Immature natural killer cell (primary cell): Measurements from ENCODE around the gene TBC1D7. TPM values are rescaled to one million over a fixed set of nuclear protein-coding genes. Genes with fewer than 3 reads are reported as not detected.

ENCODE experiments used
- DNase-seq, 3 donors: peaks; one replicate each; pipeline ENCODE4 v3.0.0; 2022; ENCODE audit warnings: mixed read lengths in 1 of 3
- H3K27ac Mint-ChIP-seq, 6 donors: one replicate each; pipeline ENCODE4 v1.8.0; 2020; ENCODE audit warnings: mixed read lengths in 6 of 6, mild to moderate bottlenecking in 5 of 6, inconsistent platforms in 4 of 6, moderate library complexity in 3 of 6
- H3K27me3 Mint-ChIP-seq, 3 donors: one replicate each; pipeline ENCODE4 v1.8.0; 2020 to 2021; ENCODE audit warnings: low read depth in 3 of 3, mild to moderate bottlenecking in 3 of 3, mixed read lengths in 3 of 3, moderate library complexity in 3 of 3, inconsistent platforms in 1 of 3
- H3K36me3 Mint-ChIP-seq, 3 donors: one replicate each; pipeline ENCODE4 v1.8.0; 2020; ENCODE audit warnings: mixed read lengths in 3 of 3, inconsistent platforms in 2 of 3, mild to moderate bottlenecking in 2 of 3
- H3K4me1 Mint-ChIP-seq, 2 donors: one replicate each; pipeline ENCODE4 v1.8.0; 2020; ENCODE audit warnings: inconsistent platforms in 2 of 2, mild to moderate bottlenecking in 2 of 2, mixed read lengths in 2 of 2, moderate library complexity in 1 of 2
- H3K4me3 Mint-ChIP-seq, 5 donors: one replicate each; pipeline ENCODE4 v1.8.0; 2020; ENCODE audit warnings: mild to moderate bottlenecking in 5 of 5, mixed read lengths in 5 of 5, inconsistent platforms in 3 of 5, moderate library complexity in 3 of 5
- H3K9me3 Mint-ChIP-seq, 6 donors: one replicate each; pipeline ENCODE4 v1.8.0; 2020; ENCODE audit warnings: mild to moderate bottlenecking in 6 of 6, mixed read lengths in 6 of 6, inconsistent platforms in 4 of 6, moderate library complexity in 3 of 6
- polyA plus RNA-seq, 3 donors: library from polyadenylated mRNA; unstranded; fragments of 300-500 nt; fragmentation: Illumina TruSeq; gene quantifications; one replicate each; pipeline ENCODE4 v1.2.3, GENCODE V29; 2021

The TBC1D7 gene
- polyA plus RNA-seq, 3 donors from 2014 or later = 19.0 to 40.3 (median 23.5) TPM

DNA sequence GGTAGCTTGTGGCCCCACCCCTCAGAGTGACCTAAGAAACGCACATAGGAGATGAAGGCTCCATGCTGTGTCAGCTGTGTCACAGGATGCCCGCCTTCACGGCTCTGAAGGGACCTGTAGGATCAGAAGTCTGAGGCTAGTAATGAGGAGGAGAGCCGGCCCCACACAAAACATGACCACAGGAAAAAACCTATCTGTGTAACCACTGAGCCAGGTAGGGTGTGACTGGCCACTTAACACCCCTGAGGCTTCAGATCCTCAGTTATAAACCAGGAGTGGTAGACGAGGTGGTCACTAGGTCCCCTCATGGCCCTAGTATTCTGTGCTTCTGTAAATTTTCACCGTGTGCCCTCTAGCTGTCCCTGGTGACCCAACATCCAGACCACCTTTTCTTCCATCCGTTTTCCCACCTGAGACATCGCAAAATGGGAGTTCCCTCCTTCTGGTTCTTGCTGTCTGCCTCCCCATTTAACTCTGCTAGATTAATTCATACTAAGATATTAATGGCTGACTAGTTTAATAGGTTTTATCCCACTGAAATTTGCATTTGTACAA is 52.8 kb downstream of the TBC1D7 start:
- Mint-ChIP-seq H3K36me3 (peaks cover 0 to 6% (median 3%) of the 10 kb centered on the region in 3 donors), H3K27ac (peak overlapping the region in 3 of 6 donors; percentile 37 to 48 (median 46)), H3K27me3 (peaks cover 5 to 9% (median 9%) of the 10 kb centered on the region in 3 donors), H3K4me3 (peak overlapping the region in 2 of 5 donors; percentile 4 to 17), H3K4me1 (peaks cover 31 to 32% of the 10 kb centered on the region in 2 donors), H3K9me3 (no peaks in the 10 kb centered on the region)
- DNase-seq = peak in 2 of 3 donors; percentile 5 to 19

DNA sequence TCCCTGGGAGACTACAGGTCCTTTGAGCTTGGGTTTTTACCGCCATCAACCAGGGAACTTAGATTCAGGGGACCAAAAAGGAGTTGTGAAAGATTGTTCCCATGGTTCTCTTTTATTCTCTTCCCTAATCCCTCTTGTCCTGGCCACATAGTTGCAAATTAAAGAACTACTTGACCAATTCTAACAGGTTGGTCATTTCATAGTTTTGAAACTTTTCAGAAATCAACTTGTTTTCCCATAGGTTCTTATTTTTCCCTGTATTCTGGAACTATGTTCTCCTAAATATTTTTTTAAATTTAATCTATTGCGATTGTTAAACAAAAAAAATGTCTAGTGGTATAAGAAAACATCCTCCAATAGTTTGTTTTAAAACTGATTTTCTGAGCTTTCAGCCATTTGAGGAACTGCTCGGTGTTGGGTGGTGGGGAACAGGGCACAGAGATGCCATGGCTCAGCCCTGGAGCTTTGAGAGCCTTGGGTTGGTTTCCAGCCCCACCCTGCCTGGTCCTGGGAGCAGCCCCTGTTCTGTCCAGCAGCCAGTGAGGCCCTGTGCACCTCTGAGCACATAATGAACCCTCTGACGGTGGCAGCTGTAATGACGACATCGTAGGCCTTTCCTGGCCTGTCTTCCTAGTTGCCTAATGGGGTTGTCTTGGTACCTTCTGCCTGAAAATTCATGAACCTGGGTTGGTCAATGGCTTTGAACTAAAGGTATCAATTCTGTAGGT is 53.5 kb downstream of the TBC1D7 start:
- Mint-ChIP-seq H3K4me3 (peak overlapping the region in 4 of 5 donors; percentile 39 to 83 (median 68)), H3K4me1 (peaks cover 31 to 32% of the 10 kb centered on the region in 2 donors), H3K36me3 (peaks cover 0 to 6% (median 3%) of the 10 kb centered on the region in 3 donors), H3K27me3 (peaks cover 5 to 9% (median 9%) of the 10 kb centered on the region in 3 donors), H3K27ac (peak overlapping the region in 3 of 6 donors; percentile 36 to 70 (median 48)), H3K9me3 (no peaks in the 10 kb centered on the region)
- DNase-seq = no peak

DNA sequence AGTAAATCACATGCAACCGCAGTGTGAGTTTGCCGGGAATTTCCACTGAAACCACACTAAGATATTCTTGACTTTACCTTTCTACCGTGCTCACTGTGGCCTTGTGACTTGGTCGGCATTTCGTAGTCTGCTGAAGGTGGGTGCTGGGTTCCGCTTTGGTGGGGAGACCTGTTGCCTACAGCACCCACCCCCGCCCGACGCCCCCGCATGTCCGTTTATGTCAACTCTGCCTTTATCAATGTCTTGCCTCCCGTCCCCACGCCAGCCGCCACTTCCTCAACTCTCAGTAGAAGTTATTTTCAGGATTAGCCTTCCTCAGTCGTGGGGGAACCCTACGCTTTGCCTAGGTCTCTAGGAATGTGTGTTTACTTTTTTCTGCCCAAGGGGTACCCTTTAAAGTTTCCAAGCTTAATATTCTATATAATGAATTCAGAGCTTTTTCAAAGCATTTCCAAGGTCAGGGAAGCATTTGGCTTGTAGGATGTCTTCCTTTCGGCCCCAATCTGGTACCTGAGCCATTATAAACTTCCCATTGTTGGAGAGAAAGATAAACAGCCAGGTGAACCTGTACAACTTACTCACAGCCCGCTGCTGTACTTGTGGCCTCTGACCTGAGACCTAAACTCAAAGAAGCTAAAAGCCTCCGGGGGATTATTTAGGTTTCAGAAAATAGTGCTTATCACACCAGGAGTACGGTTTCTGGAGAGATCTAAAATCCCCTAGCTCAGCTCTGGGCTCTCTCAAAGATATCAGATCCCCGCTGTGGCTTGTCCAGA is 54.2 kb downstream of the TBC1D7 start:
- H3K9me3 Mint-ChIP-seq = no peaks in the 10 kb centered on the region
- peak overlapping the region in 5 of 6 donors; percentile 54 to 79 (median 67) for H3K27ac Mint-ChIP-seq
- peaks cover 5 to 9% (median 6%) of the 10 kb centered on the region in 3 donors for H3K27me3 Mint-ChIP-seq
- H3K4me1 Mint-ChIP-seq = peaks cover 31 to 32% of the 10 kb centered on the region in 2 donors
- H3K4me3 Mint-ChIP-seq = peak overlapping the region; percentile 59 to 83 (median 71)
- H3K36me3 Mint-ChIP-seq = peaks cover 0 to 6% (median 3%) of the 10 kb centered on the region in 3 donors
- DNase-seq = peak; percentile 51 to 66 (median 58)

DNA sequence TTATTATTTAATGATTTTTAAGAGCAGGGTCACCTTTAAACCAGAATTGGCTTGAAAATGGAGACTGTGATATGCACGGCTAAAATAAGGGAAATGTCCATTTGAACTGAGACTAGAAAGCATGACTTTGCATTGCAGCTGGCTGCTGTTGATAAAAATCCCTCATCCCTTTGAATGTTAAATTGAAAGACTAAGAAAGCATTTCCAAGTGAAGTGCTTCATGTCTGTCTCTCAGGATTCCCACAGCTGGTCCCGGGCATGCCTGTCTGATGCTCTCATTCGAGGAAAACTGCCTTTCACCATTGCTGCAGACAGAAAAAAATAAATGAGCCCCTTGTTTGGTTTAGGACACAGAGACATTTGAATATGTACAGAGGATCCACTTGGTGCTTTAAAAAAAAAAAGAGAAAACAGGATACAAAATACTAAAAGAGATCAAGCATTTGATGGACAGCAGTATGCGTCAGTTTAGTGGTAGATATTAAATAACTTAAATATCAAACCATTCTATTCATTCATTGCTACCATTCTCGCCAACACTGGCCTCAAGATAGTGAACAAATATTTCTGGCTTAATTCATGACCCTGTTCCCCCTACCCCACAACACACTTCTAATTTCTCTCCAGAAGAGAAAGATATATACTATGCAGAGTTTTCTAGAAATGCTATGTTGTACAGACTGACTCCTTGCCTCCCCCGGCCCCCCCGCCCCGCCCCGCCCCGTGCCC is 55.0 kb downstream of the TBC1D7 start:
- H3K9me3 Mint-ChIP-seq = no peaks in the 10 kb centered on the region
- H3K4me1 Mint-ChIP-seq = peaks cover 31 to 32% of the 10 kb centered on the region in 2 donors
- no peak for DNase-seq
- peaks cover 5 to 7% (median 6%) of the 10 kb centered on the region in 3 donors for H3K27me3 Mint-ChIP-seq
- H3K27ac Mint-ChIP-seq = peak overlapping the region in 3 of 6 donors; percentile 17 to 54 (median 45)
- H3K36me3 Mint-ChIP-seq = peaks cover 0 to 6% (median 3%) of the 10 kb centered on the region in 3 donors
- peak overlapping the region; percentile 59 to 83 (median 71) for H3K4me3 Mint-ChIP-seq

DNA sequence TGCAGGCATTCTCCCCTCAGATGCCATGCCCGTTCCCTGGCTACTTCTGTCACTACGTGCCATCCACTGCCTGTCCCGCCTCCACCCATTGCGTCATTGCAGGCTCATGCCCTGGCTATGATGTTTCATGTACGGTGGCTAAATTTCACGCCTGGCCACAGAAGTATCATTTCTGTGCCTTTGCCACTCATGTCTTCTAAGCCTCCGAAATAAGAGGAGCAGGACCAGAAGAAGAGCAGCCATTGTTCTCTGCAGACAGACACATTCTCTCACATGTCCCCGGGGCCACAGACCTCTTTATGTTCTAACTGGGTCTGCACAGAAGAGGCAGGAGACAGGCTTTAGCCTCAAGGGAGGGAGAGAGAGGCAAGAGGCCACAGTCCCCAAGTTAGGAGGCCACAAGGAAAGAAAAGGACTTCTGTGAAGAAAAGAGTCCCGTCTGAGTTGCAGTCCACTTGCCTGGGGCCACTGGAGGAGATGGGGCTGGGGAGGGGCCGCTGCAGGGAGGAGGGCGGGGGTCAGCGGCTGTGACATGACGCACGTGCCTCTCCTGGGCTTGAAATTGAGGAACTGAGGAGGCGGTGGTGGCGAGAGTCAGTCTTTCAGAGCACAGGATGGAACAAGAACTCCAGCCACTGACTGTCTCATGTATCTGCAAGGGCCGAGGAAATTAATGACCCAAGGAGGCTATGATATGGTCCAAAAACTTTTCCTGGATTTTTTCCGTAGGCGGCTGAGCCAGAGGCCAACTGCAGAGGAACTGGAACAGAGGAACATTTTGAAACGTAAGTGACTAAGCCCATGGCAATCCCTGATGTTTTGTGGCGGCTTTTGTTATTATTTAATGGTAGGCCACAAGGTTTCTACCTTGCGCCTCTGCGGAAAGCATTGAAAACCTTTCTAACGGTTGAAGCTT is 55.9 kb downstream of the TBC1D7 start:
- Mint-ChIP-seq H3K36me3 (peaks cover 0 to 6% (median 3%) of the 10 kb centered on the region in 3 donors), H3K4me3 (peak overlapping the region in 2 of 5 donors; percentile 41 to 57)

DNA sequence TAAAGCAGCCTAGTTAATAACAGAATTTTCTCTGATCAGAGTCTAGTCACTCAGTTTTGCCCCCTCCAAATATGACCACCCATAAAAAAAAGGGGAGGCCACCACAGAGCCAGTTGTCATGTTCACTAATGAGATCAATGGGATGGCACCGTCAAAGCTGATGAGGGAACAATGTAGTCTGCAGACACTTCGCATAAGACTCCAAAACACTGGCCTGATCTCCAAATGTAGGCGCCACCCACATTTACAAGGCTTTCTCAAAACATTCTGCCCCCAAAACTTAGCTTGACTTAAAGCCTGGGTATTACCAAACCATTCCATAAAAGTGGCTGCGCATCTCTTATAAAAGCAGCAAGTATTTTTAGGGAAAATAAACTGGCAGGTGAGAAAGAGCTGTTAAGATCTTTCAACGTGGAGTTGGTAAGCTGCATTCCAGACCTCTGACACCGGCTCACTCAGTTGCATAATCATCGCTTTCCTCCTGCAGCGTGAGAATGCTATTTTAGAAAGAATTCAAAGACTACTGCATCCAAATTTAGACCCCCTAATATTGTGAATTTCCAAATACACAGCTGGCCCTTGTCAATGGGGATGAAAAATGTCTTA is 59.3 kb downstream of the TBC1D7 start:
- Mint-ChIP-seq H3K27ac (no peak overlapping the region), H3K36me3 (peaks cover 0 to 11% (median 9%) of the 10 kb centered on the region in 3 donors), H3K4me3 (no peak overlapping the region), H3K4me1 (peaks cover 14 to 15% of the 10 kb centered on the region in 2 donors), H3K9me3 (no peaks in the 10 kb centered on the region), H3K27me3 (peaks cover 4 to 9% (median 6%) of the 10 kb centered on the region in 3 donors)
- no peak for DNase-seq

More for the DNA sequence above, 55.9 kb downstream of the TBC1D7 start:
- Mint-ChIP-seq H3K27ac (peak overlapping the region in 3 of 6 donors; percentile 8 to 76 (median 54)), H3K27me3 (peaks cover 6 to 7% (median 7%) of the 10 kb centered on the region in 3 donors), H3K4me1 (peaks cover 31 to 32% of the 10 kb centered on the region in 2 donors), H3K9me3 (no peaks in the 10 kb centered on the region)
- DNase-seq = no peak

DNA sequence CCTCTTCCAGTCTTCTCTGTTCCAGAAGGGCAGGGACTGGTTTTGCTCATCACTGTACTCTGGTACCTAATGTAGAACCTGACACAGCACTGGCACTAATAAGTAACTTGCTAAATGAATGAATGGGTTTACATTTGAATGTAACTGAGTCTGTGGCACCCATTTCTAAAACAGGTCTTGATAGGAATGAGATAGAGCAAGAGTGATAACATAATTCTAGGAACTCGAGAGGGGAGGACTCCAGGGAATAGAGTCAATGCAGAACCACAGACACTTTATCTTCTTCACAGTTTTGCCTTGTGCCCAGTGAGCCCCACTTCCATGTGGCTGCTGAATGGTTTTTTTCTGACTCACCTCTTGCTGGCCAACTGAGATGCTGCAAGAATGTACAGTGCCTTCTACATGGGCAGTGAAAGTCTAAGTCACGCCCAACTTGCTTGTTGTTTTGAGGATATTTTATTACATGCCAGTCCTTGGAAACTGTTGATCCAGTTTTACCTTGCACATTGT is 61.1 kb downstream of the TBC1D7 start:
- Mint-ChIP-seq H3K36me3 (peaks cover 0 to 11% (median 9%) of the 10 kb centered on the region in 3 donors), H3K4me3 (no peak overlapping the region), H3K27me3 (peaks cover 4 to 6% (median 5%) of the 10 kb centered on the region in 3 donors), H3K4me1 (peaks cover 0 to 1% of the 10 kb centered on the region in 2 donors), H3K9me3 (no peaks in the 10 kb centered on the region), H3K27ac (no peak overlapping the region)
- DNase-seq = no peak

DNA sequence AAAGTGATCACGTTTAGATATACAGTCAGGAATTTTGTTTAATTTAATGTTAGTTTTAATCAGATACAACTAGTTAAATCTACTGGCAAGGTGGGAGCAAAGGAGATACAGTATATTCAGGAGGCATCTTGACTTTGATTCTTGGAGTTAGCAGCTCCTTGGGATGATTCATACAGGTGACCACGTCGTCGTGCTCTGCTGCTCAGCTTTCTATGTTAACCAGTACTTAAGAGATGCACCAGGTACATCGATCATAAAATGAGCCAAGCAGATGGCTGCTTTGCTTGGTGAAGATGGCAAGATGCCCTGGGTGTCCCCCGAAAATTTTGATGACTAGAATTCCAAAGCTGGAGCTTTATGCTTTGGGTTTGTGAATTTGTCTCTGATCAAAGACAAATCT is 64.7 kb downstream of the TBC1D7 start:
- Mint-ChIP-seq H3K27ac (no peak overlapping the region), H3K4me3 (no peak overlapping the region), H3K4me1 (no peaks in the 10 kb centered on the region), H3K9me3 (no peaks in the 10 kb centered on the region), H3K27me3 (peaks cover 2 to 5% (median 3%) of the 10 kb centered on the region in 3 donors), H3K36me3 (peaks cover 0 to 11% (median 6%) of the 10 kb centered on the region in 3 donors)
- no peak for DNase-seq

DNA sequence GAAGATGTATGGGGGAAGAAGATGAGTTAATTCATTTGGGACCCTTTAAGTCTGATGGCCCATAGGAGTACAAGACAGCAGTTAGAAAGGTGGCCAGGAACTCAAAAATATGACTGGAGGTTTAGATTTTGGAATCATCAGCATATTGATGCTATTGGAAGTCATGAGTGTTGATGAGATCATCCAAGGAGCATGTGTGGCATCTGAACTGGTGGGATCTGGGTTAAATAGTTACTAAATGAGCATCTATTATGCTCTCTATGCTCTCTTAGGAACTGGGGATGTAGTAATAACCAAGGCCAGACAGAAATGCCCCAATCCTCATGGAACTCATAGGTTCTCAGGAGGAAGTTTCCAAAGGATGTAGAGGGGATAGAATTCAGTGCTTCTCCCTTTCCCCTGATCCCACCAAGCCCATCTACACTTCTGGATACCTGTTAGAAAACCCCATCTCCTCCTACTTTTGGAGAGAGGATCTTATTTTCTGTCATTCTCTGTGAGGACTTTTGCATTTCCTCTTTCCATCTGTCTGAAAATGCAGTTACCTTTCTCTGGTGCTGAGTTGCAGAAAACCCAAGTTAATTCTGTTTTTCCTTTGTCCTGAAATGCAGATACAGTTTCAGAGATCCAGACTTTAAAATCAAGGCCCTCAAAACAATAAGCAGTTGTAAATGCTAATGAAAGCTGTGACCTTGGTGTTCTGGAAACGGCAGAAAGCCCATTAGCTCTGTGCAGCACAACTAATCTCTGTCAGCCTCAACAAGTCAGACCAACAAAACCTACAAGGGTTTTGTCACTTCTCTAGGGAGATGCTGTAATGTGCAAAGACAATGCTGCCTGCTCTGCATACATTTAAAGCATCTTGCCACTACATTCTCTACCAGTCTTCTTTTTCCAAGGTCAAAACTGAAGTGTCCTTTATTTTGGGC is 65.8 kb downstream of the TBC1D7 start:
- DNase-seq = no peak
- H3K4me3 Mint-ChIP-seq = no peak overlapping the region
- H3K9me3 Mint-ChIP-seq = no peaks in the 10 kb centered on the region
- H3K27me3 Mint-ChIP-seq = peaks cover 2 to 5% (median 3%) of the 10 kb centered on the region in 3 donors
- no peak overlapping the region for H3K27ac Mint-ChIP-seq
- H3K36me3 Mint-ChIP-seq = peaks cover 0 to 11% (median 6%) of the 10 kb centered on the region in 3 donors
- no peaks in the 10 kb centered on the region for H3K4me1 Mint-ChIP-seq

DNA sequence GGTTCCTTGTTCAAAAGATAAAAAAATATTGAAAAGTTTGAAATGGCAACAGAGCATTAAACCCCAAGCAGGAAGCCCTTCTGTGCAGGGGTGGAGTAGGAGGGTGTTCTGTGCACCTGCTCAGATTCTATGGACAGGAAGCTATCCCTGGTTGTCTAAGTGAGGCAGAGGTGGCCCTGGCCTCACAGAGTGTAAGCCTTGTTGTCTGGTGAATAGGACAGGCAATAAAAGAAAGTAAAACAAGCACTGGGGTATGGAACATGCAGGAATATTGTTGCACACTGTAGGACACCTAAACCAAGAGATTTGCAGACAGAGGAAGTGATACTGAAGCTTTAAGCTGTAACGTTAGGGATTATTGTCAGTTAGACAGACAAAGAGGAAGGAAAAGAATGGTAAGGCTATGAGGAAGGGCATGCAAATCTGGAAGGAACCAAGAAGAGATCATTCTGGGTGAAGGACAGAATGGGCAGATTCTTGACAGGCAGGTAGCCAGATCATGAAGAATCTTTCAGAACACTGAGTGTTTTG is 66.8 kb downstream of the TBC1D7 start:
- peaks cover 2 to 3% (median 2%) of the 10 kb centered on the region in 3 donors for H3K27me3 Mint-ChIP-seq
- peak overlapping the region in 1 of 6 donors; percentile 13 for H3K27ac Mint-ChIP-seq
- peaks cover 0 to 3% (median 0%) of the 10 kb centered on the region in 6 donors for H3K9me3 Mint-ChIP-seq
- peaks cover 0 to 6% (median 4%) of the 10 kb centered on the region in 3 donors for H3K36me3 Mint-ChIP-seq
- no peak for DNase-seq
- H3K4me1 Mint-ChIP-seq = no peaks in the 10 kb centered on the region
- no peak overlapping the region for H3K4me3 Mint-ChIP-seq

DNA sequence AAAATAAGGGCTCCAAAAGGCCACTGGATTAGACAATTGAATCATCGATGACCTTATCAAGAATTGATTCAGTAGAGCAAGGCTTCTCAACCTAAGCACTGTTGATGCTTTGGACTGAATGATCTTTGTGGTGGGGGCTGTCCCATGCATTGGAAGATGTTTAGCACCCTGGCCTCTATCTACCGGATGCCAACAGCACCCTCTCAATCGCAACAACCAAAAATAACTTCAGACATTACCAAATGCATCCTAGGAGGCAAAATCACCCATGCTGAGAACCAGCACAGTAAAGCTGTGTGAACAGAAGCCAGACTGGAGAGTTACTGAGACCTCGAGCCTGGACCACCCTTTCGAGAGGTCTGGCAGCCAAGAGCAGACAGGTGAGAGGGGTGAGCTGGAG is 67.5 kb downstream of the TBC1D7 start:
- peaks cover 0 to 3% (median 3%) of the 10 kb centered on the region in 3 donors for H3K36me3 Mint-ChIP-seq
- DNase-seq = no peak

More for the DNA sequence above, 67.5 kb downstream of the TBC1D7 start:
- Mint-ChIP-seq H3K27me3 (peaks cover 2 to 3% (median 2%) of the 10 kb centered on the region in 3 donors), H3K4me1 (no peaks in the 10 kb centered on the region), H3K4me3 (no peak overlapping the region), H3K9me3 (peaks cover 0 to 6% (median 0%) of the 10 kb centered on the region in 6 donors), H3K27ac (no peak overlapping the region)
